Caki2 (cell line): ENCODE measurements around the gene TSSK3. TPM values are rescaled to one million over a fixed set of nuclear protein-coding genes. Genes with fewer than 3 reads are reported as not detected.
"Not testable (repeated sequence)": the region's sequence is repeated elsewhere in the genome, so short reads cannot be mapped to it uniquely, and the experiment has no call there.

Source experiments
- DNase-seq: peaks from one replicate; pipeline ENCODE4 v3.0.0-alpha.2; 2015; ENCODE audit warnings: low read depth
- in situ Hi-C: cut with HindIII; loops from 2 replicates; pipeline ENCODE4 v1.10.0; 2016; ENCODE audit warnings: low sequenced_read_pairs, low pct_unique_long_range_greater_than_20kb, mixed read lengths
- total RNA-seq: library from RNA; depleted of rRNA; stranded (reverse); fragments of >200 nt; shearing (Covaris generic); gene quantifications from 2 replicates; pipeline ENCODE4 v1.2.3, GENCODE V29; 2014; ENCODE audit warnings: low replicate concordance

The TSSK3 gene
- total RNA-seq, 1 experiment from 2014 or later, result not detected

GRCh38 chr1:32390904-32391870 is 28.8 kb downstream of the TSSK3 start:
- DNase-seq, result no peak
- in situ Hi-C loops, result no loop called here

DNA sequence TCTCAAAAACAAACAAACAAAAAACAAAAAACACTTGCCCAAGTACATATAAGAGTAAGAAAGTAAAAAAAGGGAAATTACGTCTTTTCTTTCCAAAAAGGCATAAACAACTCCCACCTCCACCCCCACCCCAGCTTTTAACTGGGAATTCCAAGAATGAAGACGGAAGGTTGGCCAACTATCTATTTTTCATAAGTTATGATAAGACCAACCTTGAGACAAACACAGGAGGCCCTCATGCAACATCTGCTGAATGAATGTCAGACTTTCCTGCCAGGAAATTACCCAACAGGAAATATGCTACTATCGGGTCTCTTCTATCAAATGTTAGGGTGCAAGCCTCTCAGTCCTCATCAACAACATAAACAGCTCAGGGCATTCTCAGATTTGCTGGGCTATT is 30.0 kb downstream of the TSSK3 start:
- in situ Hi-C loops, result no loop called here
- DNase-seq, result no peak

GRCh38 chr1:32393136-32393535 is 30.8 kb downstream of the TSSK3 start:
- in situ Hi-C loops, result no loop called here
- no peak for DNase-seq

DNA sequence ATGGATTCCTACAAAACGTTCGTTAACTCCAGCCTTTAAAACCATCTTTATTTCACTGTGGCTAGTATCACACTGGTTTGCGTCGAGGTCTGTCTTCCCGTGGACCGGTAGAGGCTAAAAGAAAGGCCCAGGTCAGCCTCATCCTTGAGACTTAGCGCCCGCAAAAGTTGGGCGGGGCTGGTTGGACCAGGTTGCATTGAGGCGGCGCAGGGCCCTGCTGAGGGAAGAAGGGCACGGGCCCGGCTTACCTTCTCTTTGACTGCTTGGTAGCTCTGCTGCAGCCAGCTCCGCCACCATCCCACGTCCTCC is 31.4 kb downstream of the TSSK3 start:
- in situ Hi-C loops, result no loop called here
- no peak for DNase-seq

DNA sequence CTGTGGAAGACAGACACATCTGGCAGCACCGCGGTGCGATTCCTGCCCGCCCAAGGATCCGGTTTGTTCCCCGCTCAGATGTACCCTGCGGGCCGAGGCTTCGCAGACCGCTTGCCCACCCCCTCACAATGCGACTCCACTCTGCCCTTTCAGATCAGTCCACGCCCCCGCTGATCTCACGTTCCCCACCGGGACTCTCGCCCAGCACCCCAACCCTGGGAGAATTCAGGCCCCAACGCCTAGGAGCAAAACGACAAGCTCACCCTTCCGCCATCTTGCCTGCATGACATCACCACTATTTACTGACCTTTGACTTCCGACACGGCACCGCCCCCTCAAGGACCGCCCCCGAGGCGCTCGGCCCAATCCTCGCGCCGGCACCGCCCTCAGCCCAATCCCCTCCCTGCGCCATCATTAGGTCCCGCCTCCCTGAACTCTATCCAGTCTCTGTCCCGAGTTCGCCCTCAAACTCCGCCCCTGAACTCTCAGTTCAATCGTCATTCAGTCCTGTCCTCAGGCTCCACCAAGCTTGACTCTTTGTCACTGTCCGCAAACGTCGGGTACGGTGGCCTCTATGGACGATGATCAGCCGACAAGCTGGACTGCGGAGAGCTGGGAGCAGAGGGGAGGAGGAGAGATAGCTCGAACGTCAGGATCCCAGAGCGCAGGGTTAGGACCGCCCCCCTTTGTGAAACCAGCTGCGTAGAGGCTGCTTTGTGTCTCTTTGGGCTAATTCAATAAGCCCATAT is 32.0 kb downstream of the TSSK3 start, which contains the start of gene BSDC1:
Gene BSDC1 (minus strand): TSS at position 301 of the 749 bp plus-strand sequence. CDS start 27 bp downstream, at position 274.
- in situ Hi-C loops, result no loop called here
- DNase-seq, result peak; percentile 98

GRCh38 chr1:32394890-32395432 is 32.6 kb downstream of the TSSK3 start:
- no peak for DNase-seq
- in situ Hi-C loops, result no loop called here

DNA sequence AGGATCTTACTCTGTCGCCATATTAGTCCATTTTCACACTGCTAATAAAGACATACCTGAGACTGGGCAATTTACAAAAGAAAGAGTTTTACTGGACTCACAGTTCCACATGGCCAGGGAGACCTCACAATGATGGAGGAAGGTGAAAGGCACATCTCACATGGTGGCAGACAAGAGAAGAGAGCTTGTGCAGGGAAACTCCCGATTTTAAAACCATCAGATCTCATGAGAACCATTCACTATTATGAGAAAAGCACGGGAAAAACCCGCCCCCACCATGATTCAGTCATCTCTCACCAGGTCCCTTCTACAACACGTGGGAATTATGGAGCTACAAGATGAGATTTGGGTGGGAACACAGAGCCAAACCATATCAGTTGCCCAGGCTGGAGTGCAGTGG is 34.2 kb downstream of the TSSK3 start:
- in situ Hi-C loops, result not testable (repeated sequence)

GRCh38 chr1:32398401-32398800 is 36.1 kb downstream of the TSSK3 start:
- DNase-seq, result no peak

More for the DNA sequence above, 34.2 kb downstream of the TSSK3 start:
- DNase-seq, result not testable (repeated sequence)

DNA sequence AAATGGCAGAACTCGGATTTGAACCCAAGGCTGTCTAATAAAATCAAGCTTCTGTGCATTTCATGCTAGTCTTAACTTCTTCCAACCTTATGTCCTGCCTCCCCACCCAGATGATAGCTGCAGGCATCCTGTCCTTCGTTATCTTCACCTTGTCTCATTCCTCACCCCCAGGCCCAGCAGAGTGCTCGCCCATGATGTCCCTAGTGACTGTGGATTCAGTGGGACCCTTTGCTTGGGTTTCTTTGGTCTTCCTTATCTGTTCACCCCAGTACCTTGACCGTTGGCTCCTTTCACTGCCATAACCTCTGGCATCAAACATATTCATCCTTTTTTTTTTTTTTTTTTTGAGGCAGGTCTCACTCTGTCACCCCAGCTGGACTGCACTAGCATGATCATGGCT is 37.5 kb downstream of the TSSK3 start:
- no peak for DNase-seq
- in situ Hi-C loops, result no loop called here

More at GRCh38 chr1:32398401-32398800, 36.1 kb downstream of the TSSK3 start:
- in situ Hi-C loops, result no loop called here

- peak; percentile 59 for DNase-seq
- in situ Hi-C loops, result no loop called here
These were observed 38.7 kb downstream of the TSSK3 start for GRCh38 chr1:32400876-32401631.

- in situ Hi-C loops, result no loop called here
- DNase-seq, result no peak
These were observed 42.6 kb downstream of the TSSK3 start for GRCh38 chr1:32404946-32405345.

DNA sequence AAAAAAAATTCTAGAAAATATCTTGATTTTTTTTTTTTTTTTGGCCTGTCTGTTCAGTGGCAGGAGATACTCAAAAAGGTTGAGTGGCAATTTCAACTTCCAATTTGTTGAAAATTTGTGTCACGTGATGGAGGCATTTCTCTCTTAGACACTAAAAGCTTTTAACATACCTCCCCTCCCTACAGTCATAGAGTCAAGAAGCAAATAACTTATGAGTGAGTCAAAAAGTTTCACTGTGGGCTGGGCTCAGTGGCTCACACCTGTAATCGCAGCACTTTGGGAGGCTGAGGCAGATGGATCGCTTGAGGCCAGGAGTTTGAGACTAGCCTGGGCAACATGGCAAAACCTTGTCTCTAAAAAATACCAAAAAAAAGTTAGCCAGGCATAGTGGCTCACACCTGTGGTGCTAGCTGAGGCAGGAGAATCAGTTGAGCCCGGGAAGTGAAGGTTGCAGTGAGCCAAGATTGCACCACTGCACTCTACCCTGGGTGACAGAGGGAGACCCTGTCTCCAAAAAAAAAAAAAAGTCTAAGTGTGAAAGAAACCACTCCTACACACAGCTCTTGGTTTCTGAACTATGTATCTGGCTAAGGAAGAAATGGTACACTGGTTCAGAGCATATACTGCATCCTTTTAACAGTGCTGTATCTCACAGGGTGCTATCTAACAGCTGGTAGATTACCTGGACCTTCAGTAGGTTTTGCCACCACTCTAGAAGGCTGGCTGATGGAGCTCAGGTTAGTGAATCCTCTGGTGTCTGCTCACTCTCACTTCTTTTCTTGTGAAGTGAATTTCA is 43.5 kb downstream of the TSSK3 start:
- DNase-seq, result no peak
- in situ Hi-C loops, result no loop called here

- in situ Hi-C loops, result no loop called here
- DNase-seq, result peak; percentile 12
These were observed 44.3 kb downstream of the TSSK3 start for GRCh38 chr1:32406629-32407111.

DNA sequence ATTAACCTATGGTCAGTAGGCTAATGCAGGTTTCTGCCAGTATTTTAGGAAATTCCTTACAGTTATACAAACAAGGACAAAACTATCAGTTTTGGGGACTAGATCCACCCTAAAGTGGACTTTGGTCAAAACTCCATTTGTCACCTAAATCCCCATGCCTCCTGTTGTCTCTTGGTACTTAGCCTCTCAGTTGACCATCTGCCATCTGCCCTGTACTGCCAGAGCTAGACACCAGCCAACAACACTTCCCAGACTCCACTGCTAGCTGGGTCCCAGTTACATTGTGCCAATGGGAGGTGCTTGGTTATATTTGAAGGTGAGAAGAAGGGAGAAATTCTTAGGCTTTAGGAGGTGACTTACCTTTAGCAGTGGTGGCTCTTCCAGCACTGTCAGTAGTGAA is 48.9 kb downstream of the TSSK3 start:
- DNase-seq, result no peak
- in situ Hi-C loops, result no loop called here

DNA sequence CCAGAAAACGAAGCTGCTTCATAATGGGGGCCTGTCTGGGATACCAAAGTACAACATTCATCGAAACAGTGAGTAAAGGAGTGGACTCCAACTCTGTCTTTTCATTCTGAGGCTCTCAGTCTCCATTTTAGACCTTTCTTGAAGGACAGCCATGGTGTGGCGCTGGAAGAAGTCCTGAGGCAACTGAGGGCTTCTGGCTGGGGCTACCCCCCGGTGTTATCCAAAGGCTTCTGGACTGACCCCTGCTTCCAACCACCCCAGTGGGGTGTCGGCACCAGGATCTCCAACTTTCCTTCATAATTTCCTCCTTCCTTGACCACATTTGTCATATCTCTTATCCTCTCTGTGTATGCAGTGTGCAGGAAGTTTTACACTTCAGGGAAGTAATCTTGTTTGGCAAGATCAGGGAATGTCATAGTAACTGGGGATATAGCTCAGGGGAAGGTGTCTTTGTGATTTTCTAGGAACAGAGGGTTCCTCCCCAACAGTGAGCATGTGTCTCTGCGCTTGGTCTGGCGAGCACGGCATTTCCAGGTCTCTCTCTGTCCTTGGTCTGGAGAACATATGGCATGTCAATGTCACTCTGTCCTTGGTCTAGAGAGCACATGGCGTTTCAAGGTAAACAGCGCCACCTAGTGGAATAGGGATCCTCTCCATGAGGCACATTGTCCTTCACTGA is 51.3 kb downstream of the TSSK3 start:
- DNase-seq, result no peak
- in situ Hi-C loops, result no loop called here
